AG04449 (cell line): ENCODE results near the gene HDGFL2.

Source experiments
- CTCF ChIA-PET: fragments of 350-600 bp; formaldehyde crosslinking; extraction: SDS; loops from one replicate; lab custom pipeline; 2021; ENCODE audit warnings: antibody characterized with exemption; lab: Yijun Ruan, JAX
- POLR2A ChIA-PET: fragments of 400-600, 350-600 bp; formaldehyde crosslinking; extraction: SDS; loops from one replicate; lab custom pipeline; 2020; ENCODE audit warnings: antibody characterized with exemption, inconsistent platforms; lab: Yijun Ruan, JAX
- DNase-seq: peaks from one replicate; pipeline ENCODE4 v3.0.0-alpha.2; 2010; ENCODE audit warnings: low read depth, low spot score
- H3K4me3 ChIP-seq: 2 replicates; pipeline ENCODE4 v1.5.1; 2011; ENCODE audit warnings: low read depth, mild to moderate bottlenecking, control low read depth, low read length
- CTCF ChIP-seq: IDR thresholded peaks from one replicate; pipeline ENCODE4 v1.5.1; 2011; ENCODE audit warnings: mild to moderate bottlenecking, moderate library complexity, low read length, control low read depth, inconsistent platforms; ENCODE audit not compliant: insufficient read depth; ENCODE audit errors: missing control alignments

HDGFL2 gene

DNA sequence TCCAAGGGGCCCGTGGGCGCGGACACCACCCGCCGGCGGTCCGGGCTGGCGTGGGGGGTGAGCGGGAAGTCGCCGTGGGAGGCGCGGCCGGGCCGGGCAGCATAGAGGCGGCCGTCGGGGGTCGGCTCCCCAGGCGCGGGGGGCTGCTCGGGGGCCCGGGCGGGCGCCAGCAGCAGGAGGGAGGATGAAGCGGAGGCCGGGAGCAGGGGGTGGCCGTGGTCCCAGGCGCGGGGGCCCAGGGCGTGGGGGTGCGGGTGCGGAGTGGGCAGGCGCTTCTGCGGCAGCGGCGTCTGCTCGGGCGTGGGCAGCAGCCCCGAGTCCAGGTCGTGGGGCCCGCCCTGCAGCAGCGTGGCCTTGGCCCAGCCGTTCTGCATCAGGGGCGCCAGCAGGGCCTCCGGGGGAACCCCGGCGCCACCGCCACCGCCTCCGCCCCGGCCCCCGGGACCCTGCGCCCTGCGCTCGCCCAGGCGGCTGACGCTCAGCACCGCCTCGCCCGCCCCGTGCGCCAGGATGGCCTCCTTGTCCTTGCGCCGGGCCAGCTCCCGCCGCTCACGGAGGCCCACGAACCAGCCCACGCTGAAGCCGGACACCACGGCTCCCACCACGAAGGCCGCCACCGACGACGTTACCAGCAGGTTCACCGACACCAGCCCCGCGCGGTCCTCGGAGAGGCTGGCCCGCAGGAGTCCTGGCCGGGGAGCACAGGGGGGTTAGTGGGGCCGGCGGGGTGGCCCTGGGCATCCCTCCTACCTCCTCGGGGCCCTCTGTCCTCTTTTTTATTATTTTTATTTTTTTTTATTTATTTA, 71.9 kb downstream of the HDGFL2 start:
- ChIA-PET POLR2A (no interaction called here), CTCF (interaction anchor here (1.0 to 1.2 kb wide), 2 partner anchors 19 to 92 kb away, joined by 3 to 4 read pairs; no protein-coding TSS in a partner anchor)
- no peak overlapping the region for H3K4me3 ChIP-seq
- no peak for DNase-seq
- TF ChIP-seq CTCF = no peak

- ChIA-PET CTCF (interaction anchor here (1.1 to 2.3 kb wide), 7 partner anchors 9 to 89 kb away, joined by 4 to 15 read pairs (median 6); partner anchors contain the start of gene SEMA6B), POLR2A (no interaction called here)
- DNase-seq = no peak
- TF ChIP-seq CTCF = peak; percentile 25
- H3K4me3 ChIP-seq = no peak overlapping the region
These were observed 75.5 kb downstream of the HDGFL2 start for GRCh38 chr19:4547303-4548237.

DNA sequence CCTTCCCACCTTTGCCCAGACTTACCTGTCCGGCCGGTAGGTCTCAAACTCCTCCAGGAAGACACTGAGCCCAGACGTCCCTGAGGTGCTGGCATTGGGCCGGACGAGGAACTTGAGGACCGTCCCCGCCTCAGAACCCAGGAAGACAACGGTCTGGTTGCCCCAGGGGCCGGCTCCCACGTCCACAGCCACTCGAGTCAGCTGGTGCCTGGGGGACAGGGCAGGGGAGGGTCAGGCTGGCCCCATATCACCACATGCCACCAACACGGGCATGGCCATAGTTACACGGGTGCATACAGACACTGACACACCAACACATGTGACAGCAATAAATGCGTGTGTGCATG, 76.1 kb downstream of the HDGFL2 start:
- ChIA-PET CTCF (interaction anchor here (0.6 to 2.3 kb wide), 4 partner anchors 11 to 88 kb away, joined by 3 to 15 read pairs (median 7); no protein-coding TSS in a partner anchor), POLR2A (no interaction called here)
- TF ChIP-seq CTCF = no peak
- H3K4me3 ChIP-seq = no peak overlapping the region
- no peak for DNase-seq

- POLR2A ChIA-PET = no interaction called here
- no peak for DNase-seq
These were observed 77.9 kb downstream of the HDGFL2 start for GRCh38 chr19:4550018-4550417.

GRCh38 chr19:4550479-4551050, 78.5 kb downstream of the HDGFL2 start:
- POLR2A ChIA-PET = no interaction called here
- CTCF ChIA-PET = interaction anchor here (3.1 kb wide), 1 partner anchor 87 kb away, joined by 10 read pairs; no protein-coding TSS in a partner anchor
- no peak overlapping the region for H3K4me3 ChIP-seq
- no peak for TF ChIP-seq CTCF
- no peak for DNase-seq

More at GRCh38 chr19:4550018-4550417, 77.9 kb downstream of the HDGFL2 start:
- CTCF ChIA-PET = interaction anchor here (1.1 to 2.2 kb wide), 2 partner anchors 9 to 83 kb away, joined by 3 to 9 read pairs; no protein-coding TSS in a partner anchor
- TF ChIP-seq CTCF = no peak
- H3K4me3 ChIP-seq = no peak overlapping the region
